GM23338 (cell line): Measurements from ENCODE around the gene NELFE. TPM values are rescaled to one million over a fixed set of nuclear protein-coding genes. Genes with fewer than 3 reads are reported as not detected.

Experiments
- ATAC-seq: fragments of 200-7000 bp; cut with Tn5 transposase; 3 replicates; pipeline ENCODE4 v1.9.1; 2020
- DNase-seq: peaks from one replicate; pipeline ENCODE4 v3.0.0-alpha.2; 2015; ENCODE audit warnings: low spot score
- H2AFZ ChIP-seq: fragments of 200-600 bp; sonication (generic); 2 replicates; pipeline ENCODE4 v1.8.0; 2016; ENCODE audit warnings: antibody characterized with exemption, mild to moderate bottlenecking, moderate library complexity
- H3F3A ChIP-seq: fragments of 200-600 bp; sonication (generic); replicated peaks from 2 replicates; pipeline ENCODE4 v1.8.0; 2017; ENCODE audit warnings: antibody characterized with exemption, mixed run types, low read depth
- H3K27ac ChIP-seq: fragments of 200-600 bp; sonication (generic); 2 replicates; pipeline ENCODE4 v1.6.1; 2016; ENCODE audit warnings: low read depth
- H3K27me3 ChIP-seq: fragments of 200-600 bp; sonication (generic); 2 replicates; pipeline ENCODE4 v1.8.0; 2016; ENCODE audit warnings: mild to moderate bottlenecking, mixed run types, moderate library complexity; ENCODE audit not compliant: insufficient read depth
- H3K36me3 ChIP-seq: fragments of 200-600 bp; sonication (generic); 2 replicates; pipeline ENCODE4 v1.8.0; 2016; ENCODE audit warnings: mild to moderate bottlenecking; ENCODE audit not compliant: insufficient read depth
- H3K4me1 ChIP-seq: fragments of 200-600 bp; sonication (generic); 2 replicates; pipeline ENCODE4 v1.8.0; 2016; ENCODE audit warnings: mild to moderate bottlenecking, moderate library complexity; ENCODE audit not compliant: insufficient read depth
- H3K4me2 ChIP-seq: fragments of 200-600 bp; sonication (generic); 2 replicates; pipeline ENCODE4 v1.7.1; 2017; ENCODE audit warnings: mixed run types
- H3K4me3 ChIP-seq: fragments of 200-600 bp; sonication (generic); 2 replicates; pipeline ENCODE4 v1.6.1; 2016; ENCODE audit warnings: mixed run types
- H3K79me2 ChIP-seq: fragments of 200-600 bp; sonication (generic); replicated peaks from 2 replicates; pipeline ENCODE4 v1.8.0; 2017; ENCODE audit warnings: mild to moderate bottlenecking; ENCODE audit not compliant: insufficient read depth
- H3K9me2 ChIP-seq: fragments of 200-600 bp; sonication (generic); 2 replicates; pipeline ENCODE4 v1.8.0; 2017; ENCODE audit not compliant: insufficient read depth
- H4K20me1 ChIP-seq: fragments of 200-600 bp; sonication (generic); replicated peaks from 2 replicates; pipeline ENCODE4 v1.8.0; 2017; ENCODE audit warnings: mild to moderate bottlenecking; ENCODE audit not compliant: insufficient read depth
- H3K27ac Mint-ChIP-seq: 2 replicates; pipeline ENCODE4 v1.8.0; 2020; ENCODE audit warnings: inconsistent platforms, mild to moderate bottlenecking, moderate library complexity, mixed read lengths
- H3K27me3 Mint-ChIP-seq: 3 replicates; pipeline ENCODE4 v1.8.0; 2022; ENCODE audit warnings: low read depth, mild to moderate bottlenecking, moderate library complexity, mixed read lengths, inconsistent platforms; ENCODE audit not compliant: insufficient read depth, poor library complexity
- H3K36me3 Mint-ChIP-seq: 3 replicates; pipeline ENCODE4 v1.8.0; 2021; ENCODE audit warnings: low read depth, mild to moderate bottlenecking, inconsistent platforms, moderate library complexity, mixed read lengths
- H3K4me1 Mint-ChIP-seq: 3 replicates; pipeline ENCODE4 v1.8.0; 2020; ENCODE audit warnings: mild to moderate bottlenecking, inconsistent platforms, mixed read lengths
- H3K4me3 Mint-ChIP-seq: 3 replicates; pipeline ENCODE4 v1.8.0; 2021; ENCODE audit warnings: moderate library complexity, mild to moderate bottlenecking, inconsistent platforms, mixed read lengths
- H3K9me3 Mint-ChIP-seq: 3 replicates; pipeline ENCODE4 v1.8.0; 2020; ENCODE audit warnings: moderate library complexity, mild to moderate bottlenecking, inconsistent platforms, mixed read lengths
- CREB1 ChIP-seq: fragments of 250-450 bp; sonication (Bioruptor Pico); IDR thresholded peaks from 2 replicates; pipeline ENCODE4 v1.5.0; 2020; ENCODE audit warnings: low read depth, mild to moderate bottlenecking, moderate library complexity
- CTCF ChIP-seq, 2 experiments: fragments of 200-600 bp in 1 of 2; sonication (generic) in 1 of 2; conservative IDR thresholded peaks; 2 replicates each; pipeline versions ENCODE4 v1.5.1 to v1.6.1; 2016 to 2017; ENCODE audit warnings: antibody characterized with exemption in 2 of 2, low read depth in 2 of 2, mild to moderate bottlenecking in 2 of 2, moderate library complexity in 1 of 2
- EZH2 ChIP-seq: fragments of 200-600 bp; sonication (generic); IDR thresholded peaks from one replicate; pipeline ENCODE4 v1.8.0; 2017; ENCODE audit warnings: antibody characterized with exemption, mild to moderate bottlenecking, low read depth; ENCODE audit not compliant: unreplicated experiment
- EZH2phosphoT487 ChIP-seq: fragments of 200-600 bp; sonication (generic); IDR thresholded peaks from one replicate; pipeline ENCODE4 v1.8.1; 2018; ENCODE audit warnings: antibody characterized with exemption; ENCODE audit not compliant: unreplicated experiment
- JUNB ChIP-seq: IDR thresholded peaks from one replicate; pipeline ENCODE4 v1.6.1; 2016; ENCODE audit warnings: antibody characterized with exemption; ENCODE audit not compliant: unreplicated experiment
- NANOG ChIP-seq: IDR thresholded peaks from 2 replicates; pipeline ENCODE4 v1.6.1; 2016; ENCODE audit warnings: antibody characterized with exemption, borderline replicate concordance
- POLR2AphosphoS5 ChIP-seq: IDR thresholded peaks from 2 replicates; pipeline ENCODE4 v1.6.1; 2016; ENCODE audit warnings: antibody characterized with exemption, low read depth
- REST ChIP-seq: IDR thresholded peaks from one replicate; pipeline ENCODE4 v1.6.1; 2018; ENCODE audit warnings: antibody characterized with exemption; ENCODE audit not compliant: unreplicated experiment
- STAT1 ChIP-seq: IDR thresholded peaks from one replicate; pipeline ENCODE4 v1.6.1; 2016; ENCODE audit warnings: antibody characterized with exemption; ENCODE audit not compliant: unreplicated experiment
- ZNF114 ChIP-seq: fragments of 250-450 bp; sonication (Bioruptor Pico); IDR thresholded peaks from 2 replicates; pipeline ENCODE4 v1.5.0; 2020; ENCODE audit warnings: mild to moderate bottlenecking, moderate library complexity
- ZNF331 ChIP-seq: fragments of 250-450 bp; sonication (Bioruptor Pico); IDR thresholded peaks from 2 replicates; pipeline ENCODE4 v1.5.0; 2020; ENCODE audit warnings: low read depth, mild to moderate bottlenecking, moderate library complexity
- polyA plus RNA-seq: library from polyadenylated mRNA; unstranded; fragments of >200 nt; fragmentation: Nextera tagmentation; extraction: Ambion mirVana; gene quantifications from 2 replicates; pipeline ENCODE4 v1.2.1, GENCODE V29; 2016
- total RNA-seq: library from RNA; depleted of rRNA; stranded (reverse); fragments of >200 nt; shearing (Covaris generic); gene quantifications from 2 replicates; pipeline ENCODE4 v1.2.3, GENCODE V29; 2014
- TF ChIP-seq, protein P1 (sequence below): fragments of 250-450 bp; sonication (Bioruptor Pico); IDR thresholded peaks from 2 replicates; pipeline ENCODE4 v1.5.0; 2020; ENCODE audit warnings: mild to moderate bottlenecking, moderate library complexity
- TF ChIP-seq, protein P2 (sequence below): IDR thresholded peaks from 2 replicates; pipeline ENCODE4 v1.6.1; 2016; ENCODE audit warnings: antibody characterized with exemption

NELFE gene
- total and polyA plus RNA-seq, 2 experiments from 2014 or later = 64.0 to 93.4 TPM

DNA sequence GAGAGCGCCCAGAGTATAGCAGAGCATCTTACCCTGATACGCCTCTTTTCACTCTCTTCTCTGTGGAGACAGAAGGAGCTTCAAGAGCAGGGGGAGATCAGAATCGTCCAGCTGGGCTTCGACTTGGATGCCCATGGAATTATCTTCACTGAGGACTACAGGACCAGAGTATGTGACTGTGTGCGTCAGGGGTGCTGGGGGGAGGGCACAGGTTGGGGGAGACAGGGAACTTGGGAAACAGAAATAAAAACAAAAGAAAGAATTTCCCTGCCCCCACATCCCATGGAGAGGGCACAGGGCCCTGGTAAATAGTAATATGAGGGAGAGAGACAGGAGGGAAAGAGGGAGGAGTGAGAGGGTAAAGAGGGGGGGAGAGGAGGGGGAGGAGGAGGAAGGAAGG is 20.1 kb upstream of the NELFE start:
- no peak overlapping the region for H3K27ac Mint-ChIP-seq
- H3K36me3 Mint-ChIP-seq = peaks cover 31% of the 10 kb centered on the region; the same call in 2 of the 3 replicates
- Histone ChIP-seq H3K4me1 (no peaks in the 10 kb centered on the region), H3K4me3 (no peak overlapping the region), H3K27me3 (no peaks in the 10 kb centered on the region), H3K4me2 (no peak overlapping the region), H4K20me1 (no peaks in the 10 kb centered on the region; the same call in 1 of the 2 replicates), H3K79me2 (no peaks in the 10 kb centered on the region), H3K27ac (no peak overlapping the region), H3K36me3 (no peaks in the 10 kb centered on the region), H3F3A (no peaks in the 10 kb centered on the region), H3K9me2 (no peaks in the 10 kb centered on the region), H2AFZ (no peak overlapping the region)
- no peak overlapping the region for H3K4me3 Mint-ChIP-seq
- H3K4me1 Mint-ChIP-seq = no peaks in the 10 kb centered on the region; the same call in 2 of the 3 replicates
- no peak; the same call in 2 of the 3 replicates for ATAC-seq
- H3K27me3 Mint-ChIP-seq = peaks cover 2% of the 10 kb centered on the region
- TF ChIP-seq EZH2phosphoT487 (no peak), STAT1 (no peak), REST (no peak), ZNF331 (CRISPR knock-in tag) (no peak), ZNF114 (CRISPR knock-in tag) (no peak), CREB1 (CRISPR knock-in tag) (no peak), NANOG (no peak), JUNB (no peak), CTCF (conservative IDR thresholded peaks at IDR 0.05; ENCODE audit: low read depth in 2 of 2) (no peak), POLR2AphosphoS5 (no peak), EZH2 (no peak)
- TF ChIP-seq, protein P1, sequence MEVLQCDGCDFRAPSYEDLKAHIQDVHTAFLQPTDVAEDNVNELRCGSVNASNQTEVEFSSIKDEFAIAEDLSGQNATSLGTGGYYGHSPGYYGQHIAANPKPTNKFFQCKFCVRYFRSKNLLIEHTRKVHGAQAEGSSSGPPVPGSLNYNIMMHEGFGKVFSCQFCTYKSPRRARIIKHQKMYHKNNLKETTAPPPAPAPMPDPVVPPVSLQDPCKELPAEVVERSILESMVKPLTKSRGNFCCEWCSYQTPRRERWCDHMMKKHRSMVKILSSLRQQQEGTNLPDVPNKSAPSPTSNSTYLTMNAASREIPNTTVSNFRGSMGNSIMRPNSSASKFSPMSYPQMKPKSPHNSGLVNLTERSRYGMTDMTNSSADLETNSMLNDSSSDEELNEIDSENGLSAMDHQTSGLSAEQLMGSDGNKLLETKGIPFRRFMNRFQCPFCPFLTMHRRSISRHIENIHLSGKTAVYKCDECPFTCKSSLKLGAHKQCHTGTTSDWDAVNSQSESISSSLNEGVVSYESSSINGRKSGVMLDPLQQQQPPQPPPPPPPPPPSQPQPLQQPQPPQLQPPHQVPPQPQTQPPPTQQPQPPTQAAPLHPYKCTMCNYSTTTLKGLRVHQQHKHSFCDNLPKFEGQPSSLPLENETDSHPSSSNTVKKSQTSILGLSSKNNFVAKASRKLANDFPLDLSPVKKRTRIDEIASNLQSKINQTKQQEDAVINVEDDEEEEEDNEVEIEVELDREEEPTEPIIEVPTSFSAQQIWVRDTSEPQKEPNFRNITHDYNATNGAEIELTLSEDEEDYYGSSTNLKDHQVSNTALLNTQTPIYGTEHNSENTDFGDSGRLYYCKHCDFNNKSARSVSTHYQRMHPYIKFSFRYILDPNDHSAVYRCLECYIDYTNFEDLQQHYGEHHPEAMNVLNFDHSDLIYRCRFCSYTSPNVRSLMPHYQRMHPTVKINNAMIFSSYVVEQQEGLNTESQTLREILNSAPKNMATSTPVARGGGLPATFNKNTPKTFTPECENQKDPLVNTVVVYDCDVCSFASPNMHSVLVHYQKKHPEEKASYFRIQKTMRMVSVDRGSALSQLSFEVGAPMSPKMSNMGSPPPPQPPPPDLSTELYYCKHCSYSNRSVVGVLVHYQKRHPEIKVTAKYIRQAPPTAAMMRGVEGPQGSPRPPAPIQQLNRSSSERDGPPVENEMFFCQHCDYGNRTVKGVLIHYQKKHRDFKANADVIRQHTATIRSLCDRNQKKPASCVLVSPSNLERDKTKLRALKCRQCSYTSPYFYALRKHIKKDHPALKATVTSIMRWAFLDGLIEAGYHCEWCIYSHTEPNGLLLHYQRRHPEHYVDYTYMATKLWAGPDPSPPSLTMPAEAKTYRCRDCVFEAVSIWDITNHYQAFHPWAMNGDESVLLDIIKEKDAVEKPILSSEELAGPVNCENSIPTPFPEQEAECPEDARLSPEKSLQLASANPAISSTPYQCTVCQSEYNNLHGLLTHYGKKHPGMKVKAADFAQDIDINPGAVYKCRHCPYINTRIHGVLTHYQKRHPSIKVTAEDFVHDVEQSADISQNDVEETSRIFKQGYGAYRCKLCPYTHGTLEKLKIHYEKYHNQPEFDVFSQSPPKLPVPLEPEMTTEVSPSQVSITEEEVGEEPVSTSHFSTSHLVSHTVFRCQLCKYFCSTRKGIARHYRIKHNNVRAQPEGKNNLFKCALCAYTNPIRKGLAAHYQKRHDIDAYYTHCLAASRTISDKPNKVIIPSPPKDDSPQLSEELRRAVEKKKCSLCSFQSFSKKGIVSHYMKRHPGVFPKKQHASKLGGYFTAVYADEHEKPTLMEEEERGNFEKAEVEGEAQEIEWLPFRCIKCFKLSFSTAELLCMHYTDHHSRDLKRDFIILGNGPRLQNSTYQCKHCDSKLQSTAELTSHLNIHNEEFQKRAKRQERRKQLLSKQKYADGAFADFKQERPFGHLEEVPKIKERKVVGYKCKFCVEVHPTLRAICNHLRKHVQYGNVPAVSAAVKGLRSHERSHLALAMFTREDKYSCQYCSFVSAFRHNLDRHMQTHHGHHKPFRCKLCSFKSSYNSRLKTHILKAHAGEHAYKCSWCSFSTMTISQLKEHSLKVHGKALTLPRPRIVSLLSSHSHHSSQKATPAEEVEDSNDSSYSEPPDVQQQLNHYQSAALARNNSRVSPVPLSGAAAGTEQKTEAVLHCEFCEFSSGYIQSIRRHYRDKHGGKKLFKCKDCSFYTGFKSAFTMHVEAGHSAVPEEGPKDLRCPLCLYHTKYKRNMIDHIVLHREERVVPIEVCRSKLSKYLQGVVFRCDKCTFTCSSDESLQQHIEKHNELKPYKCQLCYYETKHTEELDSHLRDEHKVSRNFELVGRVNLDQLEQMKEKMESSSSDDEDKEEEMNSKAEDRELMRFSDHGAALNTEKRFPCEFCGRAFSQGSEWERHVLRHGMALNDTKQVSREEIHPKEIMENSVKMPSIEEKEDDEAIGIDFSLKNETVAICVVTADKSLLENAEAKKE = no peak
- TF ChIP-seq, protein P2, sequence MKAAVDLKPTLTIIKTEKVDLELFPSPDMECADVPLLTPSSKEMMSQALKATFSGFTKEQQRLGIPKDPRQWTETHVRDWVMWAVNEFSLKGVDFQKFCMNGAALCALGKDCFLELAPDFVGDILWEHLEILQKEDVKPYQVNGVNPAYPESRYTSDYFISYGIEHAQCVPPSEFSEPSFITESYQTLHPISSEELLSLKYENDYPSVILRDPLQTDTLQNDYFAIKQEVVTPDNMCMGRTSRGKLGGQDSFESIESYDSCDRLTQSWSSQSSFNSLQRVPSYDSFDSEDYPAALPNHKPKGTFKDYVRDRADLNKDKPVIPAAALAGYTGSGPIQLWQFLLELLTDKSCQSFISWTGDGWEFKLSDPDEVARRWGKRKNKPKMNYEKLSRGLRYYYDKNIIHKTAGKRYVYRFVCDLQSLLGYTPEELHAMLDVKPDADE = no peak
- no peak for DNase-seq
- H3K9me3 Mint-ChIP-seq = peaks cover 31% of the 10 kb centered on the region
